ENCODE data around the gene RYR2.
"Not testable (repeated sequence)": the region's sequence is repeated elsewhere in the genome, so short reads cannot be mapped to it uniquely, and the experiment has no call there.

Gene RYR2

GRCh38 chr1:237267743-237268142 lies 225.8 kb downstream of the RYR2 start:
- in situ Hi-C loops (cut with MboI; ENCODE audit: low pct_unique_long_range_greater_than_20kb, low sequenced_read_pairs, unreplicated experiment): no loop called here
- no peak for TF ChIP-seq CTCF (IDR thresholded peaks at IDR 0.05; ENCODE audit: extremely low read depth, insufficient read depth, missing control alignments)
- no peak for DNase-seq (ENCODE audit: low spot score)

- no peak for DNase-seq (ENCODE audit: low spot score)
- TF ChIP-seq CTCF (IDR thresholded peaks at IDR 0.05; ENCODE audit: extremely low read depth, insufficient read depth, missing control alignments): no peak
- in situ Hi-C loops (cut with MboI; ENCODE audit: low pct_unique_long_range_greater_than_20kb, low sequenced_read_pairs, unreplicated experiment): no loop called here
Measured at GRCh38 chr1:237269938-237270337, 228.0 kb downstream of the RYR2 start.

GRCh38 chr1:237270353-237270752 lies 228.4 kb downstream of the RYR2 start:
- in situ Hi-C loops (cut with MboI; ENCODE audit: low pct_unique_long_range_greater_than_20kb, low sequenced_read_pairs, unreplicated experiment): no loop called here

GRCh38 chr1:237277994-237278393 lies 236.0 kb downstream of the RYR2 start:
- DNase-seq (ENCODE audit: low spot score); in situ Hi-C loops (cut with MboI; ENCODE audit: low pct_unique_long_range_greater_than_20kb, low sequenced_read_pairs, unreplicated experiment): not testable (repeated sequence)

More at GRCh38 chr1:237270353-237270752, 228.4 kb downstream of the RYR2 start:
- TF ChIP-seq CTCF (IDR thresholded peaks at IDR 0.05; ENCODE audit: extremely low read depth, insufficient read depth, missing control alignments): no peak
- DNase-seq (ENCODE audit: low spot score): no peak

- in situ Hi-C loops (cut with MboI; ENCODE audit: low pct_unique_long_range_greater_than_20kb, low sequenced_read_pairs, unreplicated experiment): no loop called here
- TF ChIP-seq CTCF (IDR thresholded peaks at IDR 0.05; ENCODE audit: extremely low read depth, insufficient read depth, missing control alignments): no peak
- no peak for DNase-seq (ENCODE audit: low spot score)
Measured at GRCh38 chr1:237279629-237280028, 237.6 kb downstream of the RYR2 start.

GRCh38 chr1:237281481-237281880 lies 239.5 kb downstream of the RYR2 start:
- DNase-seq (ENCODE audit: low spot score): no peak
- in situ Hi-C loops (cut with MboI; ENCODE audit: low pct_unique_long_range_greater_than_20kb, low sequenced_read_pairs, unreplicated experiment): no loop called here
- no peak for TF ChIP-seq CTCF (IDR thresholded peaks at IDR 0.05; ENCODE audit: extremely low read depth, insufficient read depth, missing control alignments)

GRCh38 chr1:237282208-237282783 lies 240.3 kb downstream of the RYR2 start:
- in situ Hi-C loops (cut with MboI; ENCODE audit: low pct_unique_long_range_greater_than_20kb, low sequenced_read_pairs, unreplicated experiment): no loop called here
- TF ChIP-seq CTCF (IDR thresholded peaks at IDR 0.05; ENCODE audit: extremely low read depth, insufficient read depth, missing control alignments): no peak
- DNase-seq (ENCODE audit: low spot score): no peak
